Ovary (tissue), 10 donors: ENCODE results near the gene PRAMEF14. TPM values are rescaled to one million over a fixed set of nuclear protein-coding genes. Genes with fewer than 3 reads are reported as not detected.
"Not testable (repeated sequence)": the region's sequence is repeated elsewhere in the genome, so short reads cannot be mapped to it uniquely, and the experiment has no call there.

Experiments used
- DNase-seq, 5 donors: peaks; one replicate each; pipeline ENCODE4 v3.0.0-alpha.2; 2019 to 2020
- H3K27ac ChIP-seq, 2 donors: fragments of 200-600 bp; one replicate each; pipeline versions ENCODE4 v1.5.1 to v1.8.0; 2019 to 2022
- H3K27me3 ChIP-seq: fragments of 200-600 bp; one replicate; pipeline ENCODE4 v1.8.0; 2022
- H3K36me3 ChIP-seq: fragments of 200-600 bp; sonication (generic); one replicate; pipeline ENCODE4 v1.5.1; 2019
- H3K4me1 ChIP-seq: one replicate; pipeline ENCODE4 v1.8.1; 2013; ENCODE audit warnings: mild to moderate bottlenecking, moderate library complexity; ENCODE audit not compliant: insufficient read depth
- H3K4me3 ChIP-seq: fragments of 200-600 bp; sonication (generic); one replicate; pipeline ENCODE4 v1.5.1; 2017
- H3K9me3 ChIP-seq, 2 donors: fragments of 200-600 bp in 1 of 2; sonication (generic) in 1 of 2; one replicate each; pipeline versions ENCODE4 v1.5.1 to v1.8.1; 2013 to 2019; ENCODE audit warnings: mild to moderate bottlenecking in 1 of 2, moderate library complexity in 1 of 2
- whole genome bisulfite sequencing, 3 donors: extraction: QIAGEN DNeasy Blood & Tissue Kit in 1 of 3; methylation state at CpG; one replicate each; pipeline versions ENCODE4 v1.1.5 to v1.1.7; 2013 to 2017; 5-methylcytosine and 5-hydroxymethylcytosine counted together
- intact Hi-C, 4 donors: fragments of 100-400 bp; cut with DNase I; formaldehyde crosslinking; loops; one replicate each; pipeline versions ENCODE4 v1.11.0 to v1.15.1; 2022 to 2023
- long read RNA-seq, 3 donors: library from polyadenylated mRNA in 2 of 3; unstranded in 2 of 3; transcript quantifications; one replicate each; pipeline ENCODE4 v2.0.0 and lab custom pipeline, GENCODE V29; 2021 to 2026
- polyA plus RNA-seq, 2 donors: library from polyadenylated mRNA; stranded (reverse); fragments of 200-250 nt in 1 of 2; fragments of 350-450 nt in 1 of 2; fragmentation: Illumina TruSeq in 1 of 2; extraction: RNeasy Lipid Tissue Mini Kit (QIAGEN cat#74804) in 1 of 2; gene quantifications; one replicate each; pipeline ENCODE4 v1.2.3, GENCODE V29; 2013 to 2014
- total RNA-seq, 7 donors: library from RNA; depleted of rRNA in 2 of 7; stranded (reverse); fragments of >200 nt in 2 of 7; fragmentation: NEBNext Ultra II Directional in 3 of 7; extraction: Animal tissue kit (Norgen Biotek cat#: 25700) in 3 of 7; gene quantifications; one replicate each; pipeline versions ENCODE4 v1.1.0 to v1.2.4, GENCODE V29; 2016 to 2023
- donor health status: DM: no; HTN: no; CAD: no; lungs with moderate emphysema.
- donor health status: DM: no; HTN: no; CAD: no.
- donor health status: Bipolar disorder and iron deficiency.
- donor health status: DM: yes; HTN: yes; CAD: no.
- donor health status: DM: no; HTN: no; CAD: no.
- donor health status: DM: yes; HTN: yes; CAD: no.

The PRAMEF14 gene
- total RNA-seq: not detected
- not detected for polyA plus RNA-seq
- long read RNA-seq, donor 1: 0 reads
- long read RNA-seq, donor 2: 0 reads
- long read RNA-seq, donor 3: 0 reads

GRCh38 chr1:13347034-13347433, at the start of gene PRAMEF14:
Gene PRAMEF14 (minus strand): TSS chr1:13347134. CDS start chr1:13345314, 1,820 bp downstream.
- H3K27ac ChIP-seq, H3K9me3 ChIP-seq, H3K36me3 ChIP-seq, DNase-seq, H3K4me1 ChIP-seq, H3K27me3 ChIP-seq, H3K4me3 ChIP-seq, intact Hi-C loops: not testable (repeated sequence)
- 75 to 80% (median 78%) methylated on average over 7 of the region's 7 CpGs for WGBS, 3 donors

GRCh38 chr1:13395311-13395710, 48.4 kb upstream of the PRAMEF14 start:
- H3K4me1 ChIP-seq, H3K36me3 ChIP-seq, H3K27me3 ChIP-seq, intact Hi-C loops, H3K27ac ChIP-seq, H3K9me3 ChIP-seq, DNase-seq, H3K4me3 ChIP-seq: not testable (repeated sequence)
- WGBS, 3 donors: 92 to 97% (median 96%) methylated on average over 20 to 22 of the region's 22 CpGs

- intact Hi-C loops, H3K9me3 ChIP-seq, H3K36me3 ChIP-seq, H3K4me3 ChIP-seq, H3K27me3 ChIP-seq, H3K4me1 ChIP-seq, DNase-seq, H3K27ac ChIP-seq: not testable (repeated sequence)
- 90 to 92% (median 92%) methylated on average over 14 to 32 of the region's 32 CpGs for WGBS, 3 donors
These were observed 47.8 kb upstream of the PRAMEF14 start for GRCh38 chr1:13394761-13395160.

GRCh38 chr1:13393004-13393403, 46.1 kb upstream of the PRAMEF14 start:
- H3K36me3 ChIP-seq, H3K9me3 ChIP-seq, intact Hi-C loops, H3K4me1 ChIP-seq, DNase-seq, H3K27me3 ChIP-seq, H3K27ac ChIP-seq, H3K4me3 ChIP-seq: not testable (repeated sequence)
- WGBS, 3 donors: 74 to 82% (median 76%) methylated on average over 7 of the region's 7 CpGs

- H3K4me3 ChIP-seq, H3K9me3 ChIP-seq, H3K27ac ChIP-seq, H3K36me3 ChIP-seq, H3K4me1 ChIP-seq, H3K27me3 ChIP-seq, DNase-seq, intact Hi-C loops: not testable (repeated sequence)
These were observed 42.4 kb upstream of the PRAMEF14 start, which contains the start of gene PRAMEF17 for GRCh38 chr1:13389332-13389731. Gene PRAMEF17 (plus strand): TSS chr1:13389632. CDS start chr1:13389658, 26 bp downstream.

GRCh38 chr1:13380380-13380779, 33.4 kb upstream of the PRAMEF14 start:
- intact Hi-C loops, DNase-seq, H3K4me1 ChIP-seq, H3K4me3 ChIP-seq, H3K9me3 ChIP-seq, H3K36me3 ChIP-seq, H3K27ac ChIP-seq, H3K27me3 ChIP-seq: not testable (repeated sequence)
- 62 to 94% (median 81%) methylated on average over 3 of the region's 3 CpGs for WGBS, 3 donors

GRCh38 chr1:13378983-13379382, 32.0 kb upstream of the PRAMEF14 start:
- DNase-seq, H3K27ac ChIP-seq, H3K36me3 ChIP-seq, H3K4me1 ChIP-seq, H3K27me3 ChIP-seq, intact Hi-C loops, H3K4me3 ChIP-seq, H3K9me3 ChIP-seq: not testable (repeated sequence)
- WGBS, 3 donors: 43 to 68% (median 64%) methylated on average over 3 of the region's 3 CpGs

GRCh38 chr1:13368544-13368943, 21.6 kb upstream of the PRAMEF14 start:
- H3K9me3 ChIP-seq, H3K27me3 ChIP-seq, DNase-seq, H3K4me3 ChIP-seq, intact Hi-C loops, H3K36me3 ChIP-seq, H3K27ac ChIP-seq, H3K4me1 ChIP-seq: not testable (repeated sequence)
- 56 to 70% (median 65%) methylated on average over 3 to 4 of the region's 4 CpGs for WGBS, 3 donors

GRCh38 chr1:13366536-13366935, 19.6 kb upstream of the PRAMEF14 start:
- DNase-seq, H3K36me3 ChIP-seq, H3K9me3 ChIP-seq, intact Hi-C loops, H3K4me1 ChIP-seq, H3K4me3 ChIP-seq, H3K27ac ChIP-seq, H3K27me3 ChIP-seq: not testable (repeated sequence)
- WGBS, 3 donors: 85 to 96% (median 86%) methylated on average over 3 of the region's 3 CpGs

- H3K4me3 ChIP-seq, H3K27me3 ChIP-seq, intact Hi-C loops, H3K36me3 ChIP-seq, DNase-seq, H3K27ac ChIP-seq, H3K9me3 ChIP-seq, H3K4me1 ChIP-seq: not testable (repeated sequence)
- WGBS, 3 donors: 78 to 96% (median 92%) methylated on average over 2 of the region's 4 CpGs
These were observed 18.0 kb upstream of the PRAMEF14 start for GRCh38 chr1:13364928-13365327.

GRCh38 chr1:13362364-13362763, 15.4 kb upstream of the PRAMEF14 start:
- H3K4me1 ChIP-seq, H3K36me3 ChIP-seq, DNase-seq, intact Hi-C loops, H3K27me3 ChIP-seq, H3K27ac ChIP-seq, H3K9me3 ChIP-seq, H3K4me3 ChIP-seq: not testable (repeated sequence)
- 83 to 100% (median 100%) methylated on average over 1 of the region's 7 CpGs for WGBS, 3 donors
